Thoracic aorta (tissue), 2 donors: Measurements from ENCODE around the gene PLSCR1. TPM values are rescaled to one million over a fixed set of nuclear protein-coding genes. Genes with fewer than 3 reads are reported as not detected.

ENCODE experiments used
- ATAC-seq: fragments of 150-250 bp; one replicate; pipeline ENCODE4 v1.8.0; 2017; ENCODE audit warnings: low read depth; ENCODE audit not compliant: insufficient number of reproducible peaks, low FRiP score
- DNase-seq: peaks from one replicate; pipeline ENCODE4 v3.0.0-alpha.2; 2020; ENCODE audit warnings: low spot score
- H3K27ac ChIP-seq, 2 donors: fragments of 200-600 bp; sonication (generic); 1 replicate in 1 of 2; 2 replicates in 1 of 2; pipeline ENCODE4 v1.5.1; 2016; ENCODE audit warnings: mild to moderate bottlenecking in 2 of 2, moderate library complexity in 2 of 2
- H3K27me3 ChIP-seq: fragments of 200-600 bp; sonication (generic); replicated peaks from 2 replicates; pipeline ENCODE4 v1.6.0; 2016; ENCODE audit warnings: mild to moderate bottlenecking; ENCODE audit not compliant: insufficient read depth
- H3K36me3 ChIP-seq: fragments of 200-600 bp; sonication (generic); one replicate; pipeline ENCODE4 v1.5.1; 2016
- H3K4me1 ChIP-seq, 2 donors: fragments of 200-600 bp; sonication (generic); 1 replicate in 1 of 2; 2 replicates in 1 of 2; pipeline versions ENCODE4 v1.5.1 to v1.6.0; 2016; ENCODE audit warnings: low read depth in 2 of 2, mild to moderate bottlenecking in 1 of 2; ENCODE audit not compliant: control insufficient read depth in 1 of 2
- H3K4me3 ChIP-seq: fragments of 200-600 bp; sonication (generic); 2 replicates; pipeline ENCODE4 v1.5.1; 2016; ENCODE audit warnings: mild to moderate bottlenecking
- H3K9me3 ChIP-seq: fragments of 200-600 bp; sonication (generic); 2 replicates; pipeline ENCODE4 v1.5.1; 2016
- CTCF ChIP-seq: fragments of 200-600 bp; sonication (generic); IDR thresholded peaks from one replicate; pipeline ENCODE4 v1.5.1; 2019; ENCODE audit warnings: antibody characterized with exemption
- total RNA-seq, 2 donors: library from RNA; depleted of rRNA; stranded (reverse); fragments of >200 nt; gene quantifications; one replicate each; pipeline versions ENCODE4 v1.1.0 to v1.2.3, GENCODE V29; 2016

The PLSCR1 gene
- total RNA-seq, 2 donors from 2014 or later, result 116 to 565 TPM

- Histone ChIP-seq H3K9me3 (no peaks in the 10 kb centered on the region), H3K27me3 (no peaks in the 10 kb centered on the region), H3K4me3 (no peak overlapping the region), H3K27ac (no peak overlapping the region), H3K4me1 (peaks cover 45 to 49% of the 10 kb centered on the region in 2 donors), H3K36me3 (no peaks in the 10 kb centered on the region)
- ATAC-seq, result no peak
- TF ChIP-seq CTCF, result no peak
- no peak for DNase-seq
Measured at GRCh38 chr3:146539315-146539714, 5.1 kb downstream of the PLSCR1 start.

GRCh38 chr3:146537603-146538002, 6.8 kb downstream of the PLSCR1 start:
- Histone ChIP-seq H3K36me3 (peaks cover under 1% of the 10 kb centered on the region), H3K4me3 (no peak overlapping the region), H3K27me3 (no peaks in the 10 kb centered on the region), H3K4me1 (peaks cover 41 to 49% of the 10 kb centered on the region in 2 donors), H3K9me3 (no peaks in the 10 kb centered on the region), H3K27ac (peak overlapping the region in 1 of 2 donors; percentile 20)
- no peak for ATAC-seq
- DNase-seq, result no peak
- no peak for TF ChIP-seq CTCF

- peak; percentile 51 for ATAC-seq
- H3K27ac ChIP-seq, result peak overlapping the region in 1 of 2 donors; percentile 20
Measured at GRCh38 chr3:146536681-146537080, 7.7 kb downstream of the PLSCR1 start.

GRCh38 chr3:146532406-146532805, 12.0 kb downstream of the PLSCR1 start:
- no peak for TF ChIP-seq CTCF
- no peak for ATAC-seq
- Histone ChIP-seq H3K4me1 (peaks cover 20 to 23% of the 10 kb centered on the region in 2 donors), H3K27ac (no peak overlapping the region), H3K27me3 (no peaks in the 10 kb centered on the region), H3K36me3 (peaks cover 17% of the 10 kb centered on the region), H3K9me3 (no peaks in the 10 kb centered on the region), H3K4me3 (no peak overlapping the region)
- DNase-seq, result no peak

More at GRCh38 chr3:146536681-146537080, 7.7 kb downstream of the PLSCR1 start:
- Histone ChIP-seq H3K36me3 (peaks cover 9% of the 10 kb centered on the region), H3K9me3 (no peaks in the 10 kb centered on the region), H3K4me1 (peaks cover 32 to 42% of the 10 kb centered on the region in 2 donors), H3K4me3 (no peak overlapping the region), H3K27me3 (no peaks in the 10 kb centered on the region)
- TF ChIP-seq CTCF, result no peak
- DNase-seq, result no peak

- ATAC-seq (no peak), DNase-seq (no peak)
- TF ChIP-seq CTCF, result no peak
- Histone ChIP-seq H3K27ac (no peak overlapping the region), H3K4me3 (no peak overlapping the region), H3K4me1 (peaks cover 6 to 8% of the 10 kb centered on the region in 2 donors), H3K27me3 (no peaks in the 10 kb centered on the region), H3K36me3 (peaks cover 24% of the 10 kb centered on the region), H3K9me3 (no peaks in the 10 kb centered on the region)
Measured at GRCh38 chr3:146530609-146531008, 13.8 kb downstream of the PLSCR1 start.
